T-helper 1 cell treated with Interleukin-12 subunit alpha and Interleukin-12 subunit beta and Interleukin-4 antibody, amounts not matched to agents 30 ng/mL and 1 ng/mL, for 36 hours (primary cell): ENCODE measurements around the gene NAXE. TPM values are rescaled to one million over a fixed set of nuclear protein-coding genes. Genes with fewer than 3 reads are reported as not detected.
"Not testable (repeated sequence)": the region's sequence is repeated elsewhere in the genome, so short reads cannot be mapped to it uniquely, and the experiment has no call there.

Experiments
- intact Hi-C: fragments of 100-400 bp; cut with micrococcal nuclease; formaldehyde crosslinking; loops from one replicate; pipeline ENCODE4 v1.15.1; 2024
- total RNA-seq: library from RNA; stranded (reverse); gene quantifications from 2 replicates; pipeline ENCODE4 v1.2.3, GENCODE V29; 2022

Gene NAXE
- total RNA-seq, result 58.2 and 61.7 TPM in 2 replicates

DNA sequence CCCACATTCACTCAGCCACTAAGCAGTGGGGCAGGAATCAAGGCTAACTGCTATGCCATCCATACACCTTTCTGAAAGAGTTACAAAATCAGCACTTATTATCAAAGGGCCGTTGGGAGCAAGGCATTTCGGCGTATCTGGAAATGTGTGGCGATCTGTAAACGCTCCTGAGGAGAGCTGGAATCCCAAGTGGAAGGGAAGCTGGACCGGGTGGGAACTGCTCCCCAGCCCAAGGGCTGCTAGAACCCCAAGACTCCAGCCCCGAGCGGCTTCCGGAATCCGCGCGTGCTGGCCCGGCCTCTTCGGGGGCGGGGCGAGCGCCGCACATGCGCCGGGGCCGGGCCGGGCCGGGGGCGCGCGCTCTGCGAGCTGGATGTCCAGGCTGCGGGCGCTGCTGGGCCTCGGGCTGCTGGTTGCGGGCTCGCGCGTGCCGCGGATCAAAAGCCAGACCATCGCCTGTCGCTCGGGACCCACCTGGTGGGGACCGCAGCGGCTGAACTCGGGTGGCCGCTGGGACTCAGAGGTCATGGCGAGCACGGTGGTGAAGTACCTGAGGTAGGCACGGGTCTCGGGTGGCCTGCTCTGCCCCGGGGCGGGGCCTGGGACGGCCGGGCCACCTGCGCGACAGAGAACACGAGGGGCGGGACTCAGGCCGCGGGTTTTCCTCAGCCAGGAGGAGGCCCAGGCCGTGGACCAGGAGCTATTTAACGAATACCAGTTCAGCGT is at the start of gene NAXE:
TSS of gene NAXE (plus strand) at position 345 of the 726 bp plus-strand sequence. CDS start at position 374, 29 bp downstream.
- intact Hi-C loops, result loop anchor here (1.0 kb wide), 1 partner anchor 10 kb away; the partner anchor contains the start of gene GPATCH4

DNA sequence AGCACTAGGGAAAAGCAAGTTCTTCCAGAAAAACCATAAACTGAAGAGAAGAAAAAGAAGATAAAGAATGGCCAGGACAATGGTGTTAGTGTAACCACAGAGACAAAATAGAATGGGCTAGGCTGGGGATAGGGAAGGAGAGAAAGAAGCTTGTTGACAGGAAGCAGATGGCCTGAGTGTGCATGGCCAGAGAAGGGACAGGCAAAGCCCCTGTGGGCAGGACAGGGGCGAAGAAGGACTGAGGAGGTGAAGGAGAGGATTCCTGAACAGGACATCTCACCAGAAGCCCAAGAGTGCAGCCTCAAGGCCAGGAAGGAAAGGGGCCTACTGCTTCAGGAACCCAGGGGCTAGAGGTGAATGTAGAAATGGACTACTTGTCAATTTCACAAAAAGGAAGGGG is 48.5 kb upstream of the NAXE start:
- intact Hi-C loops, result no loop called here

DNA sequence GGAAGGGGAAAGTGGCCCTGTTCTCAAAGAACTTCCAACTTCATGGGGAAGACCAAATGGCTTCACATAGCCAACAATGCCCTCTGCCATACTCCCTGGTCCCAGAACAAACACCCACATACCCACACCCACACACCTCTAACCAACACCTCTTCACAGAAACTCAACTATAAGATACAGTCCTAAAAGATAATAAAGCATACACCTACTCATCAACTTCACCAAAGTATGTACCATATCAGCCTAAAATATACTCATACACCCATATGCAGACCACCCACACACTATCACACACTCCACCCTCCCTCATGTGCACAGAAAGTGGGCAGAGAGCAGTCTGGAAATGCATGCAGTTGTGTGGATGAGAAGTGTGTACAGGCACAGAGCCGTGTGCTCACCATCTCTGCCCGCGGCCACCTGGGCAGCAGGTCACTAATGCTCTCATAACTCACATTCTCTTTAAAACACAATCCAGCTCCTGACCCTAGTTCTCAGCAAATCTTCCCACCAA is 46.9 kb upstream of the NAXE start:
- intact Hi-C loops, result loop anchor here (2.0 kb wide), 1 partner anchor 64 kb away; no protein-coding TSS in a partner anchor

DNA sequence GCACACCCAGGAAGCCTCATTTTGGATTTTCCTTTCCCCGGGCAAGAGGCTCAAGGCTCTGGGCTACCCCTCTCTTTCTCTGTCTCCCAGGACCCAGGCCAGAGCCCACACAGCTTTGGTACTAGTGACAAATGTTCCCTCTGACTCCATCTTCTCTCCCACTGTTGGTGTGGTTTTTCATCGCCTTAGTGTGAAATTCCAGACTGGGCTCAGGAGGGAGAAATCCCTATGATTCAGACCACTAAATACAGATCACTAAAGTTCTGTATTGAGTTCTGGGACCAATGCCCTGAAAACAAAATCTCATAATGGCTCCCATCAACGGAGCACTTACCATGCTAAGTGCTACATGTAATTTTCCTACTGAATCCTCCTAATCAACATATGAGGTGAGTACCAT is 45.3 kb upstream of the NAXE start:
- intact Hi-C loops, result no loop called here

DNA sequence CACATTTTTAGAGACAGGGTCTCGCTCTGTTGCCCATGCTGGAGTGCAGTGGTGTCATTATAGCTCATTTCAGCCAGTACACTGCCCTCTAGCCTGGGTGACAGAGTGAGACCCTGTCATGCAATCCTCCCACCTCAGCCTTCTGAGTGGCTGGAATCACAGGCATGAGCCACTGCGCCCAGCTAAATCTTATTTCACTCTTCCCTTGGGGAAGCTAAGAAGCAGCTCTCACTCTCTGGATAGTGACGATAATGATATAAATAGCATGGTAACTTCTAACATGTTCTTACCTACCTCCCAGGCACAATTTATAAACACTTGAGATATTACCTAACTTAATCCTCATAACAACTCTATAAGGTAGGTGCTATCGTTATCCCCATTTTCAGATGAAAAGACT is 44.1 kb upstream of the NAXE start:
- intact Hi-C loops, result no loop called here

DNA sequence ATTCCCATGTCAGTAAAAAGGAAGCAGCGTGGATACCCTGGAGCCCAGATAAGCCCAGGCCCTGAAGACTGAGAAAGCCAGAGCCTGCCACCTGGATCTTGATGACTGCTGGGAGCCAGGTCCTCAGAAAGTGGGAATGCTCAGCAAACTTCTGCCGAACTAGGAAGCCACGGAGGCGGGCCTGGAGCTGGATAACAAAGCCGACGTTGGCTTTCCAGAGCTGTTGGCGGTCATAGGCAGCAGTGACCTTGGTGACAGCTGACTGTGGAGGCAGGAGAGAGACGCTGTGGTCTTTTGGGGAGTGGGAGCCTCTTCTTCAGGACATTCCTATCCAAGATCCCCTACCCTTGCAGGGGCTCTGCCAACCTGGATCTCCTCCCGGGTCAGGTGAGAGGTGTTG is 43.6 kb upstream of the NAXE start:
- intact Hi-C loops, result no loop called here

DNA sequence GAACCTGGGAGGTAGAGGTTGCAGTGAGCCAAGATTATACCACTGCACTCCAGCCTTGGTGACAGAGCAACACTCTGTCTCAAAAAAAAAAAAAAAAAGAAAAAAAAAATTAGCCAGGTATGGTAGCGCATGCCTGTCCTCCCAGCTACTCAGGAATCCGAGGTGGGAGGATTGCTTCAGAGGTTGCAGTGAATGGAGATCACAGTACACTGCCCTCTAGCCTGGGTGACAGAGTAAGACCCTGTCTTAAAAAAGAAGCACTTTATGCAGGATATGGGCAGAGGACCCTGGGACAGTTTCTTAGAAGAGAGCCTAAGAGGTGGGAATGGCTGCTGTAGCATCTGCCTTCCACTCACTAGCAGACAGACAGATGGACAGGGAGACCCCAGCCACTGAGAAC is 42.2 kb upstream of the NAXE start:
- intact Hi-C loops, result no loop called here

DNA sequence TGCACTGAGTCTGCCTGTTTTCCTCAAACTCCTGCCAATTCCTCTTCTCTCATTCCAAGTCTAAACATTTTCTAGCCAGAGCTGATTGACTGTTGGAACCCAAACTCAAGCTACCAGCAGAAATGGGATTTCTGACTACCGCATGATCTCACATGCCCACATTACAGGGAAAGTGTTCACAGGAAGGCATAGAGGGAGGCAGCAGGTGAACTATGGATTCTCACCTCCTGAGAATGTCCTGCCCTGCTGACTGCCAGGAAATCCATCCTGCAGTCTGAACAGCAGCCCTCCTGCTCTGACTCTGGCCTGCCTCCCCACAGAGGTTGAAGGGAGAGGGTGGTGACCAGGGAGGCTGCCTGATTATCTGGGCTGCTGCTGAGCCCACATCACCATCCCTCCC is 41.7 kb upstream of the NAXE start:
- intact Hi-C loops, result no loop called here

DNA sequence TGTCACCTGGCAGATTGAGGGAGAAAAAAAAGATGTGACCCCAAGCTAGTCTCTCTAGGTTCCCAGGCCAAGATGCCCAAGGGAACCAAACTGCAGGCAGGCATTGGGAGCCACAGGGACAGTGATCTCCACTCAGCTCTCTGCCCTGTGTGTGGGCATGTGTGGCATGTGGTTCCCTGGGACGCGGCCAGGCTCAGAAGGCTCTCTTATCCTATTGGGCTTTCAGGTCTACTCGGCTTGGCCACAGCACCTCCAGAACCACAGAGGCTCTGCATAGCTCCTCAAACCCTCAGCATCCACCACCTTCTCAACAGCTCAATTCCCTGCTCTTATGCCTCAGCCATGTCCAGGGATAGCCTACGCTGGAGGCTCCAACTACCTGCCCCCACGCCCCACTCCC is 41.2 kb upstream of the NAXE start:
- intact Hi-C loops, result no loop called here

DNA sequence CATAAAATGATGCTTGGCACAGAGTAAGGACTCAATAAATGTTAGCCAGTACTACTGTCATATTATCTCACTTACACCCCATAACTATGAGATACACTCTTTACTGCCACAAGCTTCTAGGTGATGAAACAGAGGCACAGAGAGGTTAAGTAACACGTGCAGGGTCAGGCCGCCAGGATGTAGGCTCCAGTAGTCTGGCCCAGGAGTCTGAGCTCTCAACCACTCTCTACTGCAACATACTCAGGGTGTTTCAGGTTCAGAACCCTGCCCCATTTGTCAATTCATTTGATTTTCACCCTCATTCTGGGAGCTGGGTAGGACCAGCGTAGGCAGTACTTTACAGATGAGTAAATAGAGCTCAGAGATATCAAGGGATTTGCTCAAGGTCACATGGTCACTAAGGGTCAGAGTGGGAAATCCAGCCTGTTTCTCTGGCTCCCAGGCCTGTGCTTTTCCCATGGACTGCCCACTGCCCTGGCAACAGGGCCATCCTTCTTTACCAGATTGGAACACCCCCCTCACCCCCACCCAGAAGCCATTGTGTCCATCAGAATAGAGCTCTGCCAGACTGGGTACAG is 40.4 kb upstream of the NAXE start:
- intact Hi-C loops, result no loop called here

DNA sequence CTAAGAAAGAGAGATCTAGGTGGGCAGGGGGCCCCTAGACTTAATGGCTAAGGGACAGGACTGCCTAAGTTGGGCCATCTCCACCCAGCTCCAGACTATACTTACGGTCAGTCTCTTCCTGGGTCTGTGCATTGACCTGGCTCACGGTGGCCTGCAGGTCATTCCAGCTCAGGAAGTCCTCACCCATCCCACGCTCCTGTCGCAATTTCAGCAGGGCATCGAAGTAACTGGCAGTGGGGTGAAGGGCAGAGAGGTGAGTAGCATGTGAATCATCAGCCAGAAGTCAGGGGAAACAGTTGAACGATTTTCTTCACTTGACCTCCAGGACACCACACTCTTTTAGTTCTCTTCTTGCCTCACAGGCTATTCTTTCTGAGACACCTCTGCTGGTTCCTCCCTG is 39.7 kb upstream of the NAXE start:
- intact Hi-C loops, result no loop called here

DNA sequence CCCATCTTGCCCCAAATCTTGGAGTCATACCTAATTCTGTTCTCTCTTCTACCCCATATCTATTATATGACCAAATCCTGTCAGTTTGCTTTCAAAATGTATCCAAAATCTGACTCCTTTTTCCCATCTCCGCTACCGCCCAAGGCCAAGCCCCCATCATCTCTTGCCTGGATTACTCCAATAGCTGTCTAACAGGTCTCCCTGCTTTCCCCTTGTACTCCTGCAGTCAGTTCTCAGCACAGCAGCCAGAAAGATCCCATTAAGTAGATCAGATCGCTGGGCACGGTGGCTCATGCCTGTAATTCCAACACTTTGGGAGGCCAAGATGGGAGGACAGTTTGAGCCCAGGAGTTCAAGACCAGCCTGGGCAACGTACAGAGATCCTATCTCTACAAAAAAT is 39.1 kb upstream of the NAXE start:
- intact Hi-C loops, result no loop called here

DNA sequence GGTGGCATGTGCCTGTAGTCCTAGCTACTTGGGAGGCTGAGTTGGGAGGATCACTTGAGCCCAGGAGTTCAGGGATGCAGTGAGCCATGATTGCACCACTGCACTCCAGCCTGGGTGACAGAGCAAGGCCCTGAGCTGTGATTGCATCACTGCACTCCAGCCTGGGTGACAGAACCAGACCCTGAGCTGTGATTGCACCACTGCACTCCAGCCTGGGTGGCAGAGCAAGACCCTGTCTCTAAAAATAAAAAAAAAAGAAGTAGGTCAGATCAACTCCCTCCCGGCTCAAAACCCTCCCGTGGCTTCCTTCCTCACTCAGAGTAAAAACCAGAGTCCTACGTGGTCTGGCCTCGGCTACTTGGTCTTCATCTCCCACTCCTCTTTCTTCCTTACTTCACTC is 38.6 kb upstream of the NAXE start:
- intact Hi-C loops, result not testable (repeated sequence)

DNA sequence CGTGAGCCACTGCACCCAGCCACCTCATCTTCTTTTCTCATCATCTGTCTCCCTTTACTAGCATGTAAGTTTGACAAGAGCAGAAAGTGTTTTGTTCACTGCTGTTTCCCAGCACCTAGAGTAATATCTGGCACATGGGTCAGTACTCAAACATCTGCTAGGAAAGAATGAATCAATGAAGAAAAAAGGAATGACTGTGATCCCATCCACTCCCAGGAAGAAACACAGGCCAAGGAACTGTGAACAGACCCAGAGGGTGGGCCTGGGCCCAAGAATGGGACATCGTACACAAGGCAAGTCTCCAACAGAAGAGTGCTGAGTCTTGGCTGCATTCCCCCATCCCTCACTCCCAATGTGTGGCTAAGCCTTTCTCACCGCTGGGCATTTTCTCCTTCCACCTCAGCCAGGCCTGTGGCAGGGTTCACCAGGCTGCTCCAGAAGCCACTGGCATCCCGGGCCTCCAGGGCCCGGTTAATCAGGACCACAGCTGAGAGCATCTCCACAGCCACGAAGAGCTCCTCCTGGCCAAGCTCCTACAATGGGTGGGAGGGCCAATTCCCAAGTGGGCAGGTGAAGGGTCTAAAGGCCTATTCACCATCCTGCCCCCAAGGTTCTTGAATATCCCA is 37.6 kb upstream of the NAXE start:
- intact Hi-C loops, result no loop called here

DNA sequence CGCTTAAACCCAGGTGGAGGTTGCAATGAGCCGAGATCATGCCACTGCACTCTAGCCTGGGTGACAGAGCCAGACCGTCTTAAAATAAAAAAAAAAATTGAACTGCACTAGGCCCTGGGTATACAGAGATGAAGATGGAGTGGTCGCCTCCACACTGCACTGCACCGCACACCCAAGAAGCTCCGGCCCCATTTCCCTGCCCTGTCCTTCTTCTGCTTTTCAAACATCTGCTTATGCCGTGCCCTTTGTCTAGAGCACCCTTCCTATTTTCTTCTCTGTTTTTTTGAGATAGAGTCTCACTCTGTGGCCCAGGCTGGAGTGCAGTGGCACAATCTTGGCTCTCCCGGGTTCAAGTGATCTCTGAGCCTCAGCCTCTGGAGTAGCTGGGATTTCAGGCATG is 36.6 kb upstream of the NAXE start:
- intact Hi-C loops, result no loop called here

DNA sequence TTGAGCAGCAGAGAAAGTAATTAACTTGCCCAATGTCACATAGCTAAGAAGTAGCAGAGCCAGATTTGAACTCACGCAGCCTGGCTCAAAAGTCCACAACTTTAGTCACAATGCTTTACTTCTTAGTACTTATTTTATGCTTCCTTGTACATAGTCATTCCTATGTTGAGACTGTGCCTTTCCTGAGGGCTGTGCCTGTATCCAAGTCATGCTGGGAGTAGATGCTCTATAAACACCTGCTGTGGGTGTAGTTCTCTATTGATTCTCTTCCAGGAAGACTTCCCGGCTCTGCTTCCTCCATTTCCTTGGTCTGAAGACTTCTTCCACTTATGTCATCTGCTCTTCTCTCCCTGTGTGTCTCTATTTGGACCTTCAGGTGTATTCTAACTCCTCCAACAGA is 35.9 kb upstream of the NAXE start:
- intact Hi-C loops, result no loop called here

DNA sequence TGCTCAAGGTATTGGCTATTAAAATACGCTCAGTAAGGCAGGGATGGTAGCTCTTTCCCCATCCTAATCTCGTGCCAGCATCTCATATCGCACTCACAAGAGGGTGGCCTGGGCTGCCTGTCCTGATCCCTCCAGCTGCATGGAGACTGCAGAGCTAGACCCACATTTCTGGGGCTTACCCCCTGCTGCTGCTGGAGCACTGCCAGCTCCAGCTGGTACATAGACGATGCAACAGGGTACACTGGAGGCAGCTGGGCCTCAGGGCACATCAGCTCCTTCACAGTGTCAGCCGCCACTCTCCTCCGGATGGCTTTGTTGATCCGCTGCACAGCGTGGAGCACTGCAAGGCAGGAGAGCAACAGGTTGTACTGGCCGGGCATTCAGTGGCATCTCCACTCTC is 35.2 kb upstream of the NAXE start:
- intact Hi-C loops, result no loop called here

DNA sequence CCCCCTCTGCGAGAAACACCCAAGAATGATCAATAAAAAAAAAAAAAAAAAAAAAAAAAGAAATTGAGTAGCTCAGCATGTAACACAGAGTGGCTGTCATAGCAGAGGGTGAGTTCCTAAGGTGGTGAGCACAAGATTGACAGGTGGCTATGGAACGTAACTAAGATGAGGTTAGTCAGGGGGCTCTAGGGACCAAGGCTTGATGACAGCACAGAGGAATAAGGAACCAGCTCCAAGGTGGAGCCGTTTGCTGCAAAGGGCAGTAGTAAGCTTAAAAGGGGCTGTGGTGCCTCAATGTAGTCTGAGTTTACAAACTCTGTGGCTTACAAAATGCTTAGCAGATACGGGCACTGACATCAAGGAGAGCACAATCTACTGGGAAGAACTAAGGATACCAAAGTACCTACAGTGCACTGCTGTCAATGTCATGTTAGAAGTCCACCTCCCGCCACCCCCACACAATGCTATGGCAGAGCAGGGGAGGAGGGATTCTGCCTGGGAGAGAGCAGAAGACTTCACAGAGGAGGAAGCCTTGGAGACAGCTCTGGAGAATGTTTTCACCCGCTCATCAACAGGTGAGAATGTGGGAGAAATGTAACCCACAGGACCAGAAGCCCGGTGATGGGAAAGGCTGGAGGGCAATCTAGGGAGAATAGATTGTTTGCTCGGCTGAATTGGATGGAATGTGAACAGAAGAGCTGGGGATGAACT is 32.3 kb upstream of the NAXE start:
- intact Hi-C loops, result no loop called here

DNA sequence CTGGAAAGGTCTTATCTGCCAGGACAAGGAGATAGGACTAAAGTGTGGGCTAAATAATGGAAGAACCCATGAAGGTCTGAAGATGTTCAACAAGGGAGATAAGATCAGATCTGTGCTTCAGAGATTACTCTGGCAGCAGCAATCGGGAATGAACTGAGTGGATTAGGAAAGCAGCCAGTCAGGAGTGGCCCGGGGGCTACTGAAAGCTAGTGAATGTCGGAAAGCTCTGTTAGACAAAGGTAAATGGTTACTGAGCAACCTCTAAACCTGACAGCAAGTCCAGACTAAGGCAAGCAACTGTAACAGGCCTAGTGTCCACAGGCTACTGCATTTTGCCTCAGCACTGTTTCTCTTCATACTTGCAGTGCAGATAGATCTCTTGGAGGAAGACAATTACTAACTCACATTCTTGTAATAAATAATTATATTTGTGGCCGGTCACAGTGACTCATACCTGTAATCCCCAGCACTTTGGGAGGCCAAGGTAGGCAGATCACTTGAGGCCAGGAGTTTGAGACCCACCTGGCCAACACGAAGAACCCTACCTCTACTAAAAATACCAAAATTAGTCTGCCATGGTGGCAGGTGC is 31.7 kb upstream of the NAXE start:
- intact Hi-C loops, result no loop called here

DNA sequence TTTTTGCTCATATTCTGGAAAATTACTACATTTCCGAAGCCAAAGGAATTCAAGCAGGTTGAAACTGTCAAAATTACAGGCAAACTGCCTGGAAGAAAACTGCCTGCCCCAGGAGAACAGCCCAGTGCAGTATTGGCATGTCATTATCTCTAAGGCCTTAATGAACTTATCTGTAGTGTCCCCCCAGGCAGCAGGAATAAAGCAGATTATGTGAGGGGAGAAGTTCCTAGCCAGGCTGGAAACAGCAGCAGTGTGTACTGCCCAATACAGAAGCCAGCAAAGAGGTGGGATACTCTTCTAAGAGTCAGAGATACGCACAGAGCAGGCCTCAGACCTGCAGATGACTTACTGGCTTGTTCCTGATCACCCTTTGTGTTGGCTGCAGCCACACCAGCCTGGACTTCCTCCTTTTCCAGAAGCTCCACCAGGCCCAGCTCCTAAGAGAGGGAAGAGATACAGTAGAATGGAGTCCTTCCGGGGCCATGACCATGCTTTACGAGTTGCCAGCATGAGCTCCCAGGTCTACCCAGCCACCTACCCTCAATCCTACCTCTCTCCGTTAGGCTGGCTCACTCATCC is 30.9 kb upstream of the NAXE start:
- intact Hi-C loops, result no loop called here

DNA sequence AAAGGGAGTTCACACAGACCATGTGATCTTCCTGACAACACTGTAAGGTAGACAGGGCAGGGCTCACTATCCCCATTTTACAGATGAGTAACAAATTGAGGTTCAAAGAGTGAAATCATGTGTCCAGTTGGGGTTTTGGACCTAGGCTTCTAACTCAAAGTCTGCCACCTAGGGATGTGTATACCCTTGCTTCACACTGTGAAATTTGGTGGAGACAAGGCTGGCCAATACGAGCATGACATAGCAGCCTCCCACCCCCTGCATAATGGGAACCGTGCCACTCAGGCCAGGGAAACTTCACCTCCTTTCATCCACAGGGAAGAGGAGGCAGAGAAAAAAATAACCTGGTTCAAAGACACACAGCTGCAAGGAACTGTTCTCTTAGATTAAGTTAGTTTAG is 26.1 kb upstream of the NAXE start:
- intact Hi-C loops, result no loop called here
